HG02588 (cell line): ENCODE data around the gene ZBTB7C.

Source experiments
- ATAC-seq: cut with Tn5 transposase; IDR thresholded peaks from one replicate; pipeline ENCODE4 v1.9.1; 2021; ENCODE audit warnings: mild to moderate bottlenecking, moderate library complexity; ENCODE audit not compliant: unreplicated experiment

The ZBTB7C gene

DNA sequence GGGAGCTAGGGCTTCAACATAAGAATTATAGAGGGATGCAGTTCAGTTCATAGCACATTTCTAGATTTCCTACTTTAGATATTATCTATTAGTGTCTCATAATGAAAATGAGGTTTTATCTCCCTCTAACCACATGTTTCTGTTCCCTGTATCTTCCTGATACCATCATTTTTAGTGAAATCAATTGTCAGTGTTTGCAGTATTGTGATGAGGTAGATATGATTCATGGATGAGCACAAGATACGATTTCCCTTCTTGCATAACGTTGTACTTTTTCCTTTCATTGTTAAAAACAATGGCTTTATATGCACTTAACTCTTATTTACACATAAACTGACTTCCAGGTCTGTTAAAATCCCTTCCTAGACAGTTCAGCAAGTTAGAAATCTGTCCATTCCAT lies 211.4 kb downstream of the ZBTB7C start:
- no peak for ATAC-seq

DNA sequence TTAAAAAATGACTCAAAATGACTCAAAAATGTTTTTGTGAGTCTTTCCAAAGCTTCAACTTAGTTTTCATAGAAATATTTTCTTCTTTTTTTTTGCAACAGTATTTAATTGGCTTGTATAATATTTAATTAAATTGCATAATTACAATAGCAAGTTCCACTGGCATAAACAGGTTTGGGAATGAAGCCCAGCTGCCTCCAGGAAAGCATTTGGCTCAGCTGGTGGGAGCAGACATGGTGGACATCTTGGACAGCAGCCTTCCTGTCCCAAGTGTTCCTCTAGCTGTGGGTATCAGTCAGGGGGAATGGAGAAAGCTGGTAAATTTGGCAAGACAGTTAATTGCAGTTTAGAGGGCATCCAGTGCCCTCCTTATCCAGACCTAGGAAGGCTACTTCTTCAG lies 213.4 kb downstream of the ZBTB7C start:
- ATAC-seq: no peak

DNA sequence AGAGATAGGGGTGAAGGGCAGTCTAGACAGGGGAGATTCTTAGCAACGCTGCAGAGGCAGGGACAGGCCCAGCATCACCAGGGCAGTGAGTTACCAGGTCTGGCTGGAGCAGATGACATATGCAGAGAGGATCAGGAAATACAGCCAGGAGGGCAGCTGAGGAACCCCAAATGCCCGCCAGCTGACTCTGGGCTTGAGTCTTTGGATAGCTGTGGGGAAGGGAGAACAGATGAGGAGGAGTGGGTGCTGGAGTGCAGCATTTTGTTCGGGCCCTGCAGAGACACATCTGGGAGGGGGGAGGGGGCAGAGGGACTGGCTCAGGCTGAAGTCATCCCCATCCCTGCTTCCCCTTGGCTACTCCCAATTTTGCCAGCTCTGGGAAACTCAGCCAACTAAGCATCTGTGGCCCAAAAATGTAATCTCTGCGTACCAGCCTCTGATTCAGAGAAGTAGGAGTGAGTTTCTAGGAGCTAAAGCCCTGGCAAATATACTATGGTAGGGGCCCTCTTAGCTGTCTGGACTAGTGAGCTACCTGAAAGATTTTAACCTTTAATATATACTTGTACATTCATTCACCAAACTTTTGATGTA lies 214.5 kb downstream of the ZBTB7C start:
- no peak for ATAC-seq

DNA sequence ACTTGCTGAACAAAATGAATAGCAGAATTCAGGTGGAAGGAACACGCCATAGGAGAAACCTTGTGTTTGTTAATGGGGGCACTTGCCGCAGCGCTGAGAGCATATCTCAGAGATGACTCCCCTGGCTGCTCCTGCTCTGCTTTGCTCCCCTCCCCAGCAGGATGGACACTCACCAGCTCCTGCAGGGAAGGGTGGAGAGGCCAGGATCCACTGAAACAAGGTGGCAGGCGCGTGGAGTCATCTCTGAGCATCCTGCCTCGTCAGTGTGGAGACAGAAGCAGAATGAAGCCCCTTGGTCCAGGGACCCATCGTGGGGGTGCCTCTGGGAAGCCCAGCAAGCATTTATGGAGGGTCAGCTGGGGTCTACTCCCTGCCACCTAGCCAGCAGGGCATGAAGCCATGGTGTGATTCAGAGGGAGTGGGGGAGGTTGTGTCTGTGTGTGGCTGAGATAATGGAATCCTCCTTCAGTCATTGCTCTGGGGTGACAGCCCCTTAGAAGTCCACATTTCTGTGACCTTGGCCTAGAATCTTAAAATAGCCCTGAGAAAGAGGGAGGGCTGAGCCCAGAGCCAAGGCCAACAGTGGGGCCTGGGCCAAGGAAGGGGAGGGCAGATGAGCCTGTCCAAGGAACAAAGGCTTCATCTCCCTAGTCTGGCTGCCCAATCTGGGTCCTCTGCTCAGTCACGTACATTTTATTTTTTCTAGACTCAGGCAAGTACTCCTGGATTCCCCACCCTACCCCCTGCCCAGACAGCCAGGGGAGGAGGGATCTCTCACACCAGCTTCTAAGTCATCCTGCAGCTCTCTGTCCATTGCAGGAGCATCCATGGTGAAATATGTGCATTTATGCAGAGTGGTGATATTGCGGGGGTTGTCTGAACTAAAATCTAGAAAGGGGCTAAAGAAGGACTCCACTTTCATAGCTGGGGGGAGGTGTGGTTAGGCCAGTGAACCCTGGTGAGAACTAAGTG lies 215.4 kb downstream of the ZBTB7C start:
- no peak for ATAC-seq

DNA sequence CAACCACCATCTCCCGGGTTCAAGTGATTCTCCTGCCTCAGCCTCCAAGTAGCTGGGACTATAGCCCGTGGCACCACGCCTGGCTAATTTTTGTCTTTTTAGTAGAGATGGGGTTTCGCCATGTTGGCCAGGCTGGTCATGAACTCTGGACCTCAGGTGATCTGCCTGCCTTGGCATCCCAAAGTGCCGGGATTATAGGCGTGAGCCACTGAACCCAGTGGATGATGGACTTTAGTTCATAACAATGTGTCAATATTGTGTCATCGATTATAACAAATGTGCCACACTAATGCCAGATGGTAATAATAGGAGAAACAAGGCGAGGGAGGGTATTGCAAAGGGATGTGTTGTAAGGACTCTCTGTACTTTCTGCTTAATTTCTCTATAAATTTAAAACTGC lies 216.6 kb downstream of the ZBTB7C start:
- no peak for ATAC-seq

DNA sequence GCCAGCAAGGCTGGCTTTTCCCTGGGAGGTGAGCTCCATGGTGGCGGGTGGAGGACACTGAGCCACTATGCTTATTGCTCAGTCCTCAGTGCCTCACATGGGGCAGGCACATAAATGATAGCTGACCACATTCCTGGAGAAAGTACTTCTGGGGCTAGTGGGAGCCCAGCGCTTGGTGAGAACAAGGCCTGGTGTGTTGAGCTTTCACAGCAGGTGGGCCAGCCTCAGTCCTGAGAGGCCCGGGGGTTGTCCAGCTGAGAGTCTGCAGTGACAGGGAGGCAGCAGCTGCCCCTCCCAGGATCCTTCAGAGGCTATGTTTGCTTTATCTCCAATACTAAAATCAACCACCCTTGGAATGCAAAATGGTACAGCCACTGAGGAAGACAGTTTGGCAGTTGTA lies 217.7 kb downstream of the ZBTB7C start:
- ATAC-seq: no peak

DNA sequence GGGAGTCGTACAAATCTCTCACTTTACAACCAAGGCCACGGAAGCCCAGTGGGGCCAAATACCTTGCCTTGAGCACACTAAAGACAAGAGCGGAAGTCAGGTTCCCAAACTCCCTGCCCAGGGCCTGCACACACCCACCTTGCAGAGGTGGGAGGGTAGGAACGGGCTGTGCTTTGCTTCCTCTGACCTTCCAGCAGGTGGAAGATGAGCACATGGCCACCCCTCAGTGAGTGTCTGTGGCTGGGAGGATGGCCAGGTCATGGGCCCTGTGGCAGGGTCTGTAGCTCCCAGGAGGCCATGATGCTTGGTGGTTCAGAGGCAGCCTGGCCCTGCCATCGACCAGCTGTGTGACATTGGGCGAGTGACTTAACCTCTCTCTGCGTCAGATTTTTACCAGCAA lies 218.2 kb downstream of the ZBTB7C start:
- ATAC-seq: no peak

DNA sequence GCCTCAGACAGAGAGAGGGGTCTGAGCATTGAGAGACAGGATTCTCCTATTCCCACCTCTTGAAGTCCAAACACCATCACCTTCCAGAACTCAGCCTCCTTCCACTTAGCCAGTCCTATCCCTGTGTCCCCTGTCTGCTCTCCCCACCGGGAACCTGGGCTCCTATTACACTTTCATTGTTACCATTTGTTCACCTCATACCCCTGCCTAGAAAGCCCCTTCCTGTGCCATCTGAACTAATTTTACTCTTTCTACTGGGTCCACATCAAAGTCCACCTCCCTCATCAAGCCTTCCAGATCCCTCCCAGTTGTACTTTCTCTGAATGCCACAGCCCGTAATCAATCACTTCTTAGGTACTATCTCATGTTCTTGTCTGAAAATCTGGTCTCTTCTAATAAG lies 220.6 kb downstream of the ZBTB7C start:
- no peak for ATAC-seq

DNA sequence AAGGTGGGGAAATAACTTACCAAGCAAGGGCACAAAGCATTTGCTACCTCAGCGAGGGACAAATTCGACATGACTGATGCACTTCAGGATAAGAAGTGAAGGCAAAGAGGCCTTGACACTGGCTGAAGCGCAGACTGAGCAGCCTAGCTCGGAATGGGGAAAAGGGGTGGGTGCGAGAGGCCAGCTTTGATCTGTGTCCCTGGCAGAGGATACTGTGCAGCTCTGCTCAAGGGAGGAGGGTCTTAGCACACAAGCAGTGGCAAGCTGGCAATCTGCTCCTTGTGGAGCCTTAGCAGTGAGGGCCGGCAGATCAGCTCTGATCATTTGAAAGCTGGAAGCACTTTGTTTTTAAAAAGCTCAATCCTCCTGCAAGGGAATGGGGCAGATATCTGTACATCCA lies 222.3 kb downstream of the ZBTB7C start:
- no peak for ATAC-seq

DNA sequence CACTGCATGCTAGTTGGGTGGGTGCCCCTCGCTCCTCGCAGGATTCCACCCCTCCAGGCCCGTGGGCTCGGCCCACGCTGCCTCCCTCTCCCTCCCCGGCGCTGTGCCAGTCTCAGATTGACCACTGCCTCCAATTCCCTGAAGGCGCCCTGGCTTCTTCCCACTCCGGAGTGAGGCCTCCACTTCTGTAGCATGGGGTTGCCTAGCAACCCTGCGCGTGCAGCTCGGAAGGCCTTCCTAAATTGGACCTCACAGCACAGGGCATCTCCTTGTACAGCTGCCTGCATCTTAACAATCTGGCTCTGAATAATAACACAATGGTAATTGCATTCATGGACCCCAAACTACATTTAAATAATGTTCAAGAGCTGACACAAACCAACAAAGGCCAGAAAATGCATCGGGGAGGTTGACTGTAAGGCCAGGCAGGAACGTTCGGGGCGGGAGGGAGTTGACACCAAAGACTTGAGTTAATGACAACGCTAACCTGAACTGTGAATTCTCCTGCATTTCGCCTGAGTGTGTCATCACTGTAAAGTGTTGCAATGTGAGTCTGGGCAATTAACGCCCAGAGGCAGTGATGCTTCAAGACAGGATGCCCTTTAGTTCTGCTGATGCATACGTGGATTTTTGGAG lies 222.9 kb downstream of the ZBTB7C start:
- ATAC-seq: no peak

DNA sequence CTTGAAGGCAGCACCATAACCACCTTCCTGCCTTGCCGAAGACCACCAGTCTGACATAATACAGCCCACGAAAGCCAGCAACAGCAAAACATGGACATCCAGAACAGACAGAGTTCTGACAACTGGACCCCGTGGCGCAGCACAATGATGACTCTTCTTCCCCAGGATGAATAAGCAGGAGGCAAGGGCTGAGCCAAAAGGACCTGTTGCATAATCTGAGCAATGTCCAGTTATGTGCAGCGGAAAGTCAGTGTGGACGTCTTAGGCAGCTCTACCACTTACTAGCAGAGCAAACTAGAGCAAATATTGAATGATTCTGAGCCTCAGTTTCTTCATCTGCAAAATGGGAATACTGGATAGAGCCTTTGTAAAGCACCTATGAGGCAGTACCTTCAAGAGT lies 225.1 kb downstream of the ZBTB7C start:
- no peak for ATAC-seq

DNA sequence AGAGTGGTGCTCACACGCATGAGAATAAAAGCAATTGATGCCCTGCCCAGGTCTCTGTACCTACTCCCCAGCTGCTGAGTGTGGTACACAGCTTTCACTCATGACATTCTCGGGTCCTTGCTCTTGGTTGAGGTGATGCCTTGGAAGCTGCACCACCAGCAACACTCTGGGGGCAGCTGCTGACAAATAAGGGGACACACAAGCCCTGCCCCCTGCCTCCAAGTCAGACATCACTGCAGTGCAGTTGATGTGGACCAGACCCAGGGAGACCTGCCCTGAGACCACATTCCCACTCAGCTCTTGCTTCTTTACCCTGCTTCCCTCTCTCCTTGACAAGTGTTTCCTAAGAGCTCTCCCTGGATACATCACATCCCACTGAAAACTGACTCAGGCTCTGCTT lies 225.6 kb downstream of the ZBTB7C start:
- no peak for ATAC-seq

DNA sequence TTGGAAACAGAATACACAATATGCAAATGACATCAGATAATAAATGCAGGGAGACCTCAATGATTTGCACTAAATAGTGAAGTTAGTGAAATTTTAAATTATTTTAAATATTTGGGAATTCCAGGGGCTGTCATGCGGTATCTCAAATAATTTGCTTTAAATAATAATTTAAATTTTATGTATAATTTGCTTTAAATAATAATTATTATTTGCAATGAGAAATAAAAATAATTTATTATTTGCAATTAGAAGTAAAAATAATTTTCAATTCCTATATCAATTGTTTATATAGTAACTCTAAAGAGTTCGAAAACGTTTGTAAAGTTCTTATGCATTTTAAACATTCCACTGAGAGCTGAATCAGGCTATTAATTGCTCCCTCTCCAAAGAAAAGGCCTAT lies 226.4 kb downstream of the ZBTB7C start:
- no peak for ATAC-seq

DNA sequence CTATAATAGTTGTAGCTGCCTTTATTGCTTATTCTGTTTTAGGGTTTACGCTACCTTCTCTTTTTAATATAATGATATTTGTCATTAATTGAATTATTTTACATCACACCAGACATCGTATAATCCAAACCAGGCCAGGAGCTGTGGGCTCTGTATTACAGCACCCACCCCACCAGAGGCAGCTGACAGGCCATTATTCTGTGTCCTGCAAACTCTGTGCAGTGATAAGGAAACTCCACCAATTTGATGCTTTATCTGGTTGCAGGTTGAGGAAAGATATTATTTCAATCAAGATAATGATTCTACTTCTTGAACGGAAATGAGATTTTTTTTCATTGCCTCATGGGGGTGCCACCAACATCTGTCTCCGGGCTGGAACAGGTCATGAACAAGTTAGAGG lies 227.3 kb downstream of the ZBTB7C start:
- ATAC-seq: no peak

DNA sequence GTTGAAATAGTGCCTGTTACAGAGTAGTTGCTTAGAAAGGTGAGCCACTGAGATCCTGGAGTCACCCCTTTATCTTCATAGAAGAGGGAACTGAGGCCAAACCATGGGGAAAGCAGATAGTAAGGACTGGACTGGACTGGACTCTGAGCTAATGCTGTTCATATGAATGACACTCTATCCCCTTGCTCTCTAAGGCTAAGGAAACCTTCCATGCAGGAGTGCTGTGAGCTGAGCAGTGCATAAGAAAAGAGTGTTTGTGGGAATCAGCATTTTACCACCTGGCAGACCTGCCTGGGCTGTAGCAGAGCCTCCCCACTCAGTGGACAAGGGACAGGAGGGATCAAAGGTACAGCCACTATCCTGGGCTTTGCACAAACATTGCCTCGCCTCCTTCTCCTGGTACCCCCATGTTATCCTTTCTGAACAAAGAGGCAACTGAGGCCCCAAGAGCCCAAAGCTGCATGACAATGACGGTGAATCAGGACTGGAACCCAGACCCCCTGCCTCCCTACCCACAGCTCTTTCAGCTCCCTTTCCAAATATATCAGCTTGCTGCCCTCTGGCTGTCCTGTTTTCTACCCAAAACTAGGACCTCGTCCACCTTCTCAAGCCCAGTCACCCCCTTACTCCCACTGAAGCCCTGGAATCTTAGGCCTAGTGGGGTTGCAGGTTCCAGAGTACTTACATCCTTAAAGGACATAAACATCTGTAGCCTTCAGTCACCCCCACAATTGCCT lies 227.9 kb downstream of the ZBTB7C start:
- ATAC-seq: no peak

DNA sequence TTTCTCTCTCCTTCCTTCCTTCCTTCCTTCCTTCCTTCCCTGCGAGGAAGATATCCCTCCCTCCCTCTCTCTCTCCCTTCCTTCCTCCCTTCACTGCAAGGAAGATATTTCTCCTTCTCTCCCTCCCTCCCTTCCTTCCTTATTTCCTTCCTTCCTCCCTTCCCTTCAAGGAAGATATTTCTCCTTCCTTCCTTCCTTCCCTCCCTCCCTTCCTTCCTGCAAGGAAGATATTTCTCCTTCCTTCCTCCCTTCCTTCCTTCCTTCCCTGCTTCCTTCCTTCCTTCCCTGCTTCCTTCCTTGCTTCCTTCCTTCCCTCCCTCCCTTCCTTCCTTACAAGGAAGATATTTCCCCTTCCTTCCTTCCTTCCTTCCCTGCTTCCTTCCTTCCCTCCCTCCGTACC lies 229.5 kb downstream of the ZBTB7C start:
- ATAC-seq: no peak

DNA sequence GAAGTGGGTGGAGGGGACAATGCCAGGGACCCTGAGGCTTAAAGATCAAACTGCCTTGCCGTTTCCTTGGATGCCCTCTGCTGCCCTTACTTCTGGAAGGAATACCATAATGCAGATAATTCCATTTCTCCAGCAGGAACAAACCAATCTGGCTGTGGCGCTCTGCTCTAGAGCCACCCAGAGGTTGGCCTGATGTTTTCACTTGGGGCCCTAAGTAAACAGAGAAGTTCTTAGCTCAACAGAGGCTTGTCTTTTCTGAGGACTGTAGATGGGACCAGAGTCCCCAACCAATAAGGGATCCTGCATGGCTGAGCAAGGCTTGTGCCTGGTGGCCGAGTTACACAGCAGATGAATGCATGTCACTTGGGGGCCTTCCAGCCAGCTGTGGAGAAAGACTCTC lies 230.2 kb downstream of the ZBTB7C start:
- no peak for ATAC-seq

DNA sequence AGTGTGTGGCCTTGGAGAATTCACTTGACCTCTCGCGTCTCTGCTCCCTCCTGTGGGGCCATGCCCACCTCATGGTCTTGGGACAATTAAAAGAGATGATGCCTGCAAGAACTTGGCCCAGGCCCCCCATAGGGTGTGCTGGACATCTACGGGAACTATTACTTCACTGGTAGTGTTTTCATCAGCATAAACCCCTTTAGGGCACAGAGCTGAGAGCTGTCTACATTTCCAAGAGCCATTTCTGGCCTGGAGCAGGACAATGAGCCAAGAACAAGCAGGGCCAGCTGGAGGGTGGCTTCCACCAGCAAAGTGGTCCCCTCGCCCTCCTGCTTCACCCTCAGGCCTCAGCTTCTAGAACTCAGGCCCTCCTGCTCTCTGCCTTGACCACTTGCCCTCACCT lies 232.3 kb downstream of the ZBTB7C start:
- ATAC-seq: no peak

DNA sequence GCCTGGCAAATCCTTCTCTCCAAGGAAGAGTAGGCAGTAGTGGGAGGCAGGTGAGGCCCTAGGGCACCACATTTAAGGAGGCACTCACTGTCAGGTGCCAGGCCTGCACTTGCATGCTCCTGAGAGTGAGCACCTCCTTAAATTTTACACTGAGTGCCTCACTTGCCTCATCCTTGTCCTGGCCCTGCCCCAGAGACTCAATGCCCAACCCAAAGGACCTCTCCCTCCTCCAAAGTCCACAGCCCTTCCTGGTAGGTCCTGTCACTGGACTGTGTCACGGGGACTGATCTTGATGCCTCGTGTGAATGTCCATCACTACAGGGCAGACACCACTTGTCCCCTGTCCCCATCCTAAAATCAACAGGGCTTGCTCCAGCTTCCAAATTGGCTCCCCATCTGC lies 235.6 kb downstream of the ZBTB7C start:
- no peak for ATAC-seq

DNA sequence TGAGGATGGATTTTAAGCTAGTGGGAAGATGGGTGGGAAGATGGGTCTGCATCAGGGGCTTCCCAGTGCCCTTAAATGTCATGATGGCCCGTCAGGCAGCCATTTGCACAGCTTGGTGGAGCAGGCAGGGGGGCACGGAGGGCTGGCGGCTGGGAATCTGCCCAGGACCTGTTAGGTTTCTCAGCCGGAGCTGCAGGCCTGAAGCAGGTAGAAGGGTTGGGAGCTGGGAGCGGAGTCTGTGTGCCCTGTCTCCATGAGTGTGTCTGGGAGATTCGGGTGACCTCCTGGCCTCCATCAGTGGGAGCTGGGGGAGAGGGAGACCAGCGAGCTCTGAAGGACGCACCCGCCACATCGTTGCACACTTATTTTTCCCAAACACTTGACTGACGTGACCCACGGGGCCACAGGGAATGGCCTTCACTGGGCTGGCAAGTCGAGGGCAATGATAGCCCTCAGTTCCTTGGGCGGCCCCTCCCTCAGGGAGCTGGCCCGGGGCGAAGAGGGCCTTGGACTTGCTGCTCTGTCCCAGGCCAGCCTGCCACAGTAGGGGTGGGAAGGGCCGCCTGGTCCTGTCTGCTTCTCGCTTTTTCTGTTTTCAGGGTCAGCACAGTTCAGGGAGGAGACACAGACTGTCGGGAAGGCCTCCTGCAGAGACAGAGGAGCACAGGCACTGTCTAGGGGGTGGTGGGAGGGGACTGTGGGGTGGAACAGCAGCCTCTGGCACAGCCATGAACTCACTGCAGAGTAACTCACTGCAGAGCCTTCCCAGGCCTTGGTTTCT lies 236.8 kb downstream of the ZBTB7C start:
- no peak for ATAC-seq
